Gastroesophageal sphincter (tissue), 4 donors: ENCODE results near the gene CRIM1. TPM values are rescaled to one million over a fixed set of nuclear protein-coding genes. Genes with fewer than 3 reads are reported as not detected.

Experiments
- ATAC-seq: fragments of 150-250 bp; one replicate; pipeline ENCODE4 v1.9.1; 2016; ENCODE audit warnings: mild to moderate bottlenecking, moderate library complexity
- H3K27ac ChIP-seq, 4 donors: fragments of 200-600 bp; sonication (generic) in 3 of 4; 1 replicate in 3 of 4; 2 replicates in 1 of 4; pipeline ENCODE4 v1.5.1; 2016 to 2019
- H3K27me3 ChIP-seq: fragments of 200-600 bp; sonication (generic); one replicate; pipeline ENCODE4 v1.5.1; 2019
- H3K36me3 ChIP-seq, 2 donors: fragments of 200-600 bp; sonication (generic); one replicate each; pipeline ENCODE4 v1.5.1; 2019; ENCODE audit warnings: control low read depth in 1 of 2
- H3K4me1 ChIP-seq, 3 donors: fragments of 200-600 bp; sonication (generic); 1 replicate in 2 of 3; 2 replicates in 1 of 3; pipeline ENCODE4 v1.5.1; 2016 to 2019; ENCODE audit warnings: control low read depth in 2 of 3
- H3K4me3 ChIP-seq, 2 donors: fragments of 200-600 bp; sonication (generic); one replicate each; pipeline ENCODE4 v1.5.1; 2019; ENCODE audit warnings: mild to moderate bottlenecking in 1 of 2, moderate library complexity in 1 of 2
- H3K9me3 ChIP-seq, 3 donors: fragments of 200-600 bp; sonication (generic); one replicate each; pipeline ENCODE4 v1.5.1; 2017 to 2019; ENCODE audit warnings: control low read depth in 2 of 3
- CTCF ChIP-seq, 4 experiments: fragments of 200-600 bp in 2 of 4; fragments of 450-650 bp in 2 of 4; sonication (generic) in 1 of 4; IDR thresholded peaks; one replicate each; pipeline ENCODE4 v1.5.1; 2017 to 2019; ENCODE audit warnings: antibody characterized with exemption in 4 of 4, mild to moderate bottlenecking in 2 of 4, moderate library complexity in 2 of 4
- EP300 ChIP-seq: sonication (generic); formaldehyde crosslinking; IDR thresholded peaks from one replicate; pipeline ENCODE4 v1.6.1; 2017; ENCODE audit warnings: antibody characterized with exemption, mild to moderate bottlenecking
- POLR2A ChIP-seq, 2 donors: fragments of 450-650 bp; IDR thresholded peaks; one replicate each; pipeline ENCODE4 v1.6.1; 2017; ENCODE audit warnings: antibody characterized with exemption in 2 of 2, mild to moderate bottlenecking in 2 of 2, moderate library complexity in 1 of 2
- POLR2AphosphoS5 ChIP-seq: sonication (generic); formaldehyde crosslinking; IDR thresholded peaks from one replicate; pipeline ENCODE4 v1.6.1; 2017; ENCODE audit warnings: antibody characterized with exemption
- WGBS, 2 donors: methylation state at CpG; one replicate each; pipeline ENCODE4 v1.1.5; 2018; ENCODE audit warnings: low coverage in 1 of 2; 5-methylcytosine and 5-hydroxymethylcytosine counted together
- total RNA-seq, 4 donors: library from RNA; depleted of rRNA; stranded (reverse); fragments of >200 nt; gene quantifications; one replicate each; pipeline ENCODE4 v1.1.0, GENCODE V29; 2016

Gene CRIM1
- total RNA-seq, 4 donors from 2014 or later = 150 to 342 (median 203) TPM

- TF ChIP-seq CTCF (IDR thresholded peaks at IDR 0.05) = no peak
- no peak for TF ChIP-seq EP300
- no peak for TF ChIP-seq POLR2A (IDR thresholded peaks at IDR 0.05)
- TF ChIP-seq POLR2AphosphoS5 = no peak
- 42 to 63% methylated on average over 2 to 3 of the region's 3 CpGs for WGBS, 2 donors
- Histone ChIP-seq H3K4me1 (peaks cover 0 to 36% (median 0%) of the 10 kb centered on the region in 3 donors), H3K4me3 (no peak overlapping the region), H3K9me3 (no peaks in the 10 kb centered on the region), H3K36me3 (peaks cover 0 to 48% of the 10 kb centered on the region in 2 donors), H3K27ac (no peak overlapping the region), H3K27me3 (no peaks in the 10 kb centered on the region)
- ATAC-seq = no peak
Observed at GRCh38 chr2:36572054-36572718, 216.6 kb downstream of the CRIM1 start.

DNA sequence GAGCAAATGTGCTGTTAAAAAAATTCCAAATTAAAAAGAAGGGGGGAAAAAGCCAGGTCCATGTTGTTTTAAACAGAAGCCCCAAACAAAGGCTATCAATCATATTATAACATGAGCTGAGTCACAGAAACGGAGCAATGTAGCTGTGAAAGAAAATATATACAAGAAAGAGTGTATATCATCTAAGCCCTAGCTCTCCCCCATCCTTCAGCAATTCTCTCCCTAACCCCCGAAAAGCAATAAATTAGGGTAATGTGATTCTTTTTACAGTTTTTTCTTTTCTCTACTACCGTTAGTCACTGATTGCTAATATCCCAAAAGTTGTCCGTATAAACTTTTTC is 217.1 kb downstream of the CRIM1 start:
- Histone ChIP-seq H3K9me3 (no peaks in the 10 kb centered on the region), H3K4me1 (peaks cover 0 to 36% (median 0%) of the 10 kb centered on the region in 3 donors), H3K36me3 (peaks cover 0 to 53% of the 10 kb centered on the region in 2 donors), H3K27ac (no peak overlapping the region), H3K4me3 (no peak overlapping the region), H3K27me3 (no peaks in the 10 kb centered on the region)
- ATAC-seq = no peak
- 30 to 59% methylated on average over 3 to 4 of the region's 4 CpGs for WGBS, 2 donors
- TF ChIP-seq POLR2A (IDR thresholded peaks at IDR 0.05) (no peak), CTCF (IDR thresholded peaks at IDR 0.05) (no peak), EP300 (no peak), POLR2AphosphoS5 (no peak)

DNA sequence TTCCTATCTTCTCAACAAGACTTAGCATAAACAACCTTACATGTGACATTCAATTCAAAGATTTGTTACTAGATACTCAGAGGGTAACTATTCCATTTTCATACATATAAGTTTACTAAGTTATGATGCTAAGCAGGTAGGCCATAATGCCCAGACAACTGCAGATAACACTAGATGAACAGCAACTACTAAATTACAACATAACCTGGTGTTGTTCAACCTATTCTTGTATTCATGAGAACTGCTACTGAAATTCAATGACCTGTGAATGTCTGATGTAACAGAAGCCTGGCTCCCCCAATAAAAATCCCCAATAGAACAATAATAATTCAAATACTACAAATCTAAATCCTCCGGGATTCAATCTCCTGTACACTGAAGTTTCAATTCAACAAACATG is 217.6 kb downstream of the CRIM1 start:
- Histone ChIP-seq H3K4me3 (no peak overlapping the region), H3K9me3 (no peaks in the 10 kb centered on the region), H3K36me3 (peaks cover 0 to 57% of the 10 kb centered on the region in 2 donors), H3K27ac (no peak overlapping the region), H3K27me3 (no peaks in the 10 kb centered on the region), H3K4me1 (peaks cover 0 to 36% (median 0%) of the 10 kb centered on the region in 3 donors)
- 75 to 91% methylated on average over 1 of the region's 1 CpG for WGBS, 2 donors
- ATAC-seq = no peak
- TF ChIP-seq CTCF (IDR thresholded peaks at IDR 0.05) = no peak

- no peak overlapping the region for H3K27ac ChIP-seq
- WGBS, 2 donors = 83% methylated on average over 2 of the region's 2 CpGs
- peaks cover 3 to 71% of the 10 kb centered on the region in 2 donors for H3K36me3 ChIP-seq
- peaks cover 0 to 23% (median 0%) of the 10 kb centered on the region in 3 donors for H3K4me1 ChIP-seq
- ATAC-seq = no peak
- H3K9me3 ChIP-seq = no peaks in the 10 kb centered on the region
- no peak for TF ChIP-seq POLR2A (IDR thresholded peaks at IDR 0.05)
- TF ChIP-seq EP300 = no peak
- no peak for TF ChIP-seq POLR2AphosphoS5
- TF ChIP-seq CTCF (IDR thresholded peaks at IDR 0.05) = no peak
- no peaks in the 10 kb centered on the region for H3K27me3 ChIP-seq
- no peak overlapping the region for H3K4me3 ChIP-seq
Observed at GRCh38 chr2:36574560-36574959, 219.0 kb downstream of the CRIM1 start.

- Histone ChIP-seq H3K4me1 (peaks cover 0 to 17% (median 0%) of the 10 kb centered on the region in 3 donors), H3K4me3 (no peak overlapping the region), H3K36me3 (peaks cover 3 to 89% of the 10 kb centered on the region in 2 donors), H3K27ac (no peak overlapping the region), H3K27me3 (no peaks in the 10 kb centered on the region), H3K9me3 (no peaks in the 10 kb centered on the region)
- TF ChIP-seq EP300 (no peak), POLR2A (IDR thresholded peaks at IDR 0.05) (no peak), CTCF (IDR thresholded peaks at IDR 0.05) (no peak), POLR2AphosphoS5 (no peak)
- WGBS, 2 donors = 90 to 92% methylated on average over 2 of the region's 2 CpGs
- ATAC-seq = no peak
Observed at GRCh38 chr2:36577884-36578283, 222.3 kb downstream of the CRIM1 start.
